Sigmoid colon (tissue), 4 donors: ENCODE results near the gene TBC1D22A.

ENCODE experiments used
- EP300 ChIP-seq, 4 donors: sonication (generic); formaldehyde crosslinking; IDR thresholded peaks; one replicate each; pipeline ENCODE4 v1.6.1; 2017; ENCODE audit warnings: antibody characterized with exemption in 4 of 4
- TF ChIP-seq, protein P1 (sequence below), 4 experiments: fragments of 450-650 bp in 3 of 4; fragments of 200-600 bp in 1 of 4; IDR thresholded peaks; one replicate each; pipeline ENCODE4 v1.5.1; 2016 to 2019; ENCODE audit warnings: antibody characterized with exemption in 4 of 4, mild to moderate bottlenecking in 3 of 4, moderate library complexity in 2 of 4

DNA sequence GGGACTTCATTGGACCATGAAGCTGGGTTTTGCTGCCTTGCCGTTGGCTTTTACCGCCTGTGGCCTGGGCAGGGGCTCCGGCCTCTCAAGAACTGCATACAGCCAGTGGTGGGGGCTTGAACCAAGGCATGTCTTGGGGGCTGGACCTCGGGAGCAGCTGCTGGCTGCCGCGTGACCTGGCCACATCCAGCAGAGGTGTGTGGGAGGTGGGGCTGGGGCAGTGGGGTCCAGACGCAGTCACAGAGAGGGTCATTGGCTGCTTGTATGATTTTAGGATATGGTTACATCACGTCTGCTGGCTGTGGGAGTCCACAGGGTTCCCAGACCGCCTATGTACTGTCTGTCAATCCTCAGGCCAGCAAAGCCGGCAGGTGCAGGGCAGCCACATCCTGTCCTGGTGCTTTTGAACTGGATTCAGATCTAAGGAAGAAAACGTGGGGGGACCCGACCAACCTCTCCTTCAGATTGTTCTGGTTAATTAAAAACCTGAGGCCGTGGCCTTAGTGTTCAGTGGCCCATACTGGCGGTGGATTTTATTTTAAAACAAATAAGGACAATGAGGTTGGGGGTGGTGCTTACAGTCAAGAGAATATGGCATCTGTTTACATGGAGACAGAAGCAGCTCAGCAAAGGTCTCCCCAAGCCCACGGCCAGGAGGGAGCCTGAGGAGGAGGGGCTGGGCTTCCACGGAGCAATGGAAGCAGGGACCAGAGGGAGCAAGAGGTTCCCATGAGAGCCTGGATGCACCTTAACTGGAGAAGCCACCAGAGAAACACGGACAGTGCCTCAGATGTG, 426.0 kb downstream of the TBC1D22A start:
- TF ChIP-seq, protein P1, sequence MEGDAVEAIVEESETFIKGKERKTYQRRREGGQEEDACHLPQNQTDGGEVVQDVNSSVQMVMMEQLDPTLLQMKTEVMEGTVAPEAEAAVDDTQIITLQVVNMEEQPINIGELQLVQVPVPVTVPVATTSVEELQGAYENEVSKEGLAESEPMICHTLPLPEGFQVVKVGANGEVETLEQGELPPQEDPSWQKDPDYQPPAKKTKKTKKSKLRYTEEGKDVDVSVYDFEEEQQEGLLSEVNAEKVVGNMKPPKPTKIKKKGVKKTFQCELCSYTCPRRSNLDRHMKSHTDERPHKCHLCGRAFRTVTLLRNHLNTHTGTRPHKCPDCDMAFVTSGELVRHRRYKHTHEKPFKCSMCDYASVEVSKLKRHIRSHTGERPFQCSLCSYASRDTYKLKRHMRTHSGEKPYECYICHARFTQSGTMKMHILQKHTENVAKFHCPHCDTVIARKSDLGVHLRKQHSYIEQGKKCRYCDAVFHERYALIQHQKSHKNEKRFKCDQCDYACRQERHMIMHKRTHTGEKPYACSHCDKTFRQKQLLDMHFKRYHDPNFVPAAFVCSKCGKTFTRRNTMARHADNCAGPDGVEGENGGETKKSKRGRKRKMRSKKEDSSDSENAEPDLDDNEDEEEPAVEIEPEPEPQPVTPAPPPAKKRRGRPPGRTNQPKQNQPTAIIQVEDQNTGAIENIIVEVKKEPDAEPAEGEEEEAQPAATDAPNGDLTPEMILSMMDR (IDR thresholded peaks at IDR 0.05) = no peak
- no peak for TF ChIP-seq EP300 (IDR thresholded peaks at IDR 0.05)
